HUES6 (cell line): ENCODE results near the gene SLAMF1.

ENCODE experiments used
- H3K27ac ChIP-seq: 2 replicates; pipeline ENCODE4 v1.7.0; 2013; ENCODE audit warnings: low read depth, mild to moderate bottlenecking, low read length, inconsistent platforms
- H3K27me3 ChIP-seq: 2 replicates; pipeline ENCODE4 v1.6.1; 2013; ENCODE audit warnings: low read length; ENCODE audit not compliant: control insufficient read depth, insufficient read depth
- H3K36me3 ChIP-seq: 2 replicates; pipeline ENCODE4 v1.6.1; 2013; ENCODE audit warnings: low read length; ENCODE audit not compliant: control insufficient read depth, insufficient read depth
- H3K4me1 ChIP-seq: 2 replicates; pipeline ENCODE4 v1.6.1; 2013; ENCODE audit warnings: low read length; ENCODE audit not compliant: control insufficient read depth, insufficient read depth
- H3K4me3 ChIP-seq: 2 replicates; pipeline ENCODE4 v1.5.1; 2013; ENCODE audit warnings: low read depth, low read length
- H3K9ac ChIP-seq: one replicate; pipeline ENCODE4 v1.6.1; 2013; ENCODE audit warnings: mild to moderate bottlenecking, low read length
- H3K9me3 ChIP-seq: 2 replicates; pipeline ENCODE4 v1.6.1; 2013; ENCODE audit warnings: low read depth, low read length; ENCODE audit not compliant: control insufficient read depth, insufficient read depth

The SLAMF1 gene

DNA sequence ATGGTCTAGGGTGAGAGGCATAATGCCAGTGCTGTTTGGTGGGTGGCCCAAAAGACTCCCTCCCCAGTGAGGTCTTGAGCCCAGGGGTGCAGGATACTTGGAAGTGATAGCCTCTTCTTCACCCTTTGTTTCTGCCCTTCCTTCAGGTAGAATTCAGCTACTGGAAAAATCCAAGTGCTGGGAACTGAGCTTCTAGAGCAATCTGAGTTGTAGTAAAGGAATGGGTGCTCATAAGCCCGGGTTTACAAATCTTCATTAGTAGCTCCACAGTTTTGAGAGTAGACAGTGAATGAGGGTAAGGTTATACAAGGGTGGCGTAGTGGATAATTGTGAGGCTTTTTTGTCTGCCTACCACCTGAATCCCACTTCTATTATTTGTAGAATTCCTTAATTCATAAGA lies 38.3 kb downstream of the SLAMF1 start:
- no peak overlapping the region for H3K9ac ChIP-seq
- H3K36me3 ChIP-seq, result no peaks in the 10 kb centered on the region
- no peak overlapping the region for H3K27ac ChIP-seq
- no peak overlapping the region for H3K4me3 ChIP-seq
- H3K4me1 ChIP-seq, result peaks cover 17% of the 10 kb centered on the region; the same call in 1 of the 2 replicates
- H3K27me3 ChIP-seq, result no peaks in the 10 kb centered on the region
- peaks cover 7% of the 10 kb centered on the region; the same call in 1 of the 2 replicates for H3K9me3 ChIP-seq

DNA sequence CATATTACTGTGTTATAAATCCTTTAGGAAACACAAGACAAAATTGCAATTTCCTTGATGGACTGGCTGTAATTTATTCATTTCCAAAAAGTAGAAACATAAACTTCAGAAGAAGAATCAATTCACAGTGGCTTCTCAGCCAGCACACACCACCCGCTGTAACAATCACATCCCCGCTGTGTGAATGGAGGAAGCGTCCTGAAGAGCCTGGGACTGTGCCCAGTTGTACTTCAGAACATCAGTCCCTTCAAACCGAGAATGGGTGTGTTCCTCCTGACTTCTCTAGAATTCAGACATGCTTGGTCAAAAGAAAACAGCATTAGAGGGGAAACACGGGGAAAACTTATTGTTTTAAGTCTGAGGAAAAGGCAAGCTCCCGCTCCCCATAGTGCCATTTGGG lies 38.8 kb downstream of the SLAMF1 start:
- Histone ChIP-seq H3K9me3 (peaks cover 7% of the 10 kb centered on the region; the same call in 1 of the 2 replicates), H3K27ac (no peak overlapping the region), H3K9ac (no peak overlapping the region), H3K4me3 (no peak overlapping the region), H3K27me3 (no peaks in the 10 kb centered on the region), H3K4me1 (peaks cover 17% of the 10 kb centered on the region; the same call in 1 of the 2 replicates), H3K36me3 (no peaks in the 10 kb centered on the region)

DNA sequence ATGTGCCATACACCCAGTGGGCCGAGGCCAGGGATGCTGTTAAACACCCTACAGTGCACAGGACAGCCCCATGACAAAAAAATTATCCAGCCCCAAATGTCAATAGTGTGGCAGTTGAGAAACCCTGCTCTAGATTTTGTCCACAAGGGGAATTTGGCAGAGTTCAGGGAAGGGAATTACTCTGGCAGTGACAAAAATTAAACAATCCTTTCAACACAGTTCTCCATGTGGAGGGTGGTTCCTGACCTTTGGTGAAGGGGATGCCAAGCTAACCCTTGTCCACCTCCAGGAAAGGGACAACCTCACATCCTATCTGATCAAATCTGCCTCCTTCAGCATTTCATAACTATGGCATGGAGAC lies 39.2 kb downstream of the SLAMF1 start:
- Histone ChIP-seq H3K9me3 (peaks cover 7% of the 10 kb centered on the region; the same call in 1 of the 2 replicates), H3K4me1 (peaks cover 17% of the 10 kb centered on the region; the same call in 1 of the 2 replicates), H3K4me3 (no peak overlapping the region), H3K27ac (no peak overlapping the region), H3K9ac (no peak overlapping the region), H3K27me3 (no peaks in the 10 kb centered on the region), H3K36me3 (no peaks in the 10 kb centered on the region)

DNA sequence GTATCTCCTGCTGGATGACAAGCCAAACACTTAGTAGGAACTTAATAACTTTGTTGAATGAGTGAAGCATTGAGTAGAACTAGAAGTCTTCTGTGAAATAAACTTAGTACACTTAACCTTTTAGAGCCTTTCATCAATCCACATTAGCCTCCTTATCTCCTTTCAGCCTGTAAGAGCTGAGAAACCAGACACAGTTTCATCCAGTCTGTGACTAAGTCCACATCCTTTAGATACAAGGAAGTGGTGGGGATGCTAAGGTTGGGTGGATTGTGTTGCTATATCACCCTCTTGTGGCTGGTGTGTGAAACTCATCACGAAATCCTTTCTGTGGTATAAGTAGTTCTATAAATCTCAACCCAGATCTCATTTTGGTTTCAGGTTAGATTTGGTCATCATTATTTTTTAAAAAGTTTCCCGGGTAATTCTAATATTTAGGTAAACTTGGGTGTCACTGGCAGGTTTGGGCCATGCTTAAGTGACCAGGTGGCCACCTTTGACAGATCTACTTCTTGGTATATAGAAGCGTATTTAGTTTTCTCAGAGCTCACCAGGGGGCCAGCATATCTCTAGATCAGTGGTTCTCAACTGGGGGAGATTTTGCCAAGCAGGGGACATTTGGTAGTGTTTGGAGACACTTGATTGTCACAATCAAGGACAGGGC lies 39.7 kb downstream of the SLAMF1 start:
- no peaks in the 10 kb centered on the region for H3K36me3 ChIP-seq
- H3K9me3 ChIP-seq, result peaks cover 8% of the 10 kb centered on the region; the same call in 1 of the 2 replicates
- no peak overlapping the region for H3K9ac ChIP-seq
- H3K27me3 ChIP-seq, result no peaks in the 10 kb centered on the region
- H3K4me3 ChIP-seq, result no peak overlapping the region
- no peak overlapping the region for H3K27ac ChIP-seq
- H3K4me1 ChIP-seq, result peaks cover 17% of the 10 kb centered on the region; the same call in 1 of the 2 replicates

DNA sequence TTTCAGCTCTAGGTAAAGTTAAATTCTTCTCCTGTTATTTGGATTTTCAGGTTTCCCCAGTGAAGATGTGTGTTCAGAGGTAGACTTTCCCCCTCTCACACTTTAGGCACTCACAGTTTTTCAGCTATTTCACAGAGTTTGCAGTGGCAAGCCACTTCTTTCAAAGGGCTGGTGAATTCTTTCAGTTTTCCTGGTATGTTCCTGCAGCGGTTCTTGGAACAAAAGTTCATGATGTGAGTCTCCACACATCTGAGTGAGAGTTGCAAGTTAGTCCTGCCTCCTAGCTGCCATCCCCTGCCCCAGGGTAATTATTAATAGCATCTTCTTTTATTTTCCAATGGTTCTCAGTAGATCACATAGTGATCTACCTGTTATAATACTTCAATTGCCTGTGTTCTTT lies 40.2 kb downstream of the SLAMF1 start:
- H3K4me1 ChIP-seq, result peaks cover 17% of the 10 kb centered on the region; the same call in 1 of the 2 replicates
- H3K27me3 ChIP-seq, result no peaks in the 10 kb centered on the region
- H3K9ac ChIP-seq, result no peak overlapping the region
- H3K9me3 ChIP-seq, result peaks cover 14% of the 10 kb centered on the region; the same call in 1 of the 2 replicates
- peak overlapping the region; percentile 68; the same call in 1 of the 2 replicates for H3K27ac ChIP-seq
- H3K36me3 ChIP-seq, result no peaks in the 10 kb centered on the region
- no peak overlapping the region for H3K4me3 ChIP-seq

DNA sequence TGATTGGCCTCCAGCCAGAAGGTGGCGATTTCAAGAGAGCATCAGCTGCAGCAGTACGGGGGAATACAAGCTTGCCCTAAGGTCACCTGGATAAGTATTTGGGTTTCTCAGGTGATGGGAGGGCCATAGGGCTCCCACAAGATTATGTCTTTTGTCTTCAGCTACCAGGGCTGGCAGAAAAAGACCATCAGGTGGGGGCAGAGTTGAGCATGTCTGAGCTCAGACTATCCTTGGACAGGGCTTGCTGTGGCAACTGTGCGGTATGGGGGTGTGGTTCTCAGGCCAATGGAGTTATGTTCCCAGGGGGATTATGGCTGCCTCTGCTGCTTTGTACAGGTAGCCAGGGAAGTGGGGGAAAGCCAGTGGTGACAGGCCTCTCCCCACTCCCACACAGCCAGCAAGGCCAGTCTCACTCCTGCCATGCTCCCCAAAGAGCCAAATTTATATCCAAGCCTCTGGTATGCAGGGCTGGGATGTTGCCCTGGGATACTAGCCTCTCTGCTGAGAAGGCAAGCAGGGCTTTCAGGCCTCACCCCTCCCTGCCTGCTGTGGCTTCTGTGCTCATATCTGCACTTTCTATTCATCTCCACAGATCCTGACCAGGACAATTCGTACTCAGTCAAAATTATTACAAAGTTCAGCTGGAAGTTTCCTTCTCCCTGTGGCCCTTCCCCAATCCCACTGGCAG lies 40.9 kb downstream of the SLAMF1 start:
- no peaks in the 10 kb centered on the region for H3K27me3 ChIP-seq
- H3K9me3 ChIP-seq, result peaks cover 20% of the 10 kb centered on the region; the same call in 1 of the 2 replicates
- H3K4me1 ChIP-seq, result peaks cover 16% of the 10 kb centered on the region; the same call in 1 of the 2 replicates
- no peak overlapping the region for H3K9ac ChIP-seq
- no peak overlapping the region for H3K4me3 ChIP-seq
- no peaks in the 10 kb centered on the region for H3K36me3 ChIP-seq
- H3K27ac ChIP-seq, result peak overlapping the region; percentile 68; the same call in 1 of the 2 replicates

DNA sequence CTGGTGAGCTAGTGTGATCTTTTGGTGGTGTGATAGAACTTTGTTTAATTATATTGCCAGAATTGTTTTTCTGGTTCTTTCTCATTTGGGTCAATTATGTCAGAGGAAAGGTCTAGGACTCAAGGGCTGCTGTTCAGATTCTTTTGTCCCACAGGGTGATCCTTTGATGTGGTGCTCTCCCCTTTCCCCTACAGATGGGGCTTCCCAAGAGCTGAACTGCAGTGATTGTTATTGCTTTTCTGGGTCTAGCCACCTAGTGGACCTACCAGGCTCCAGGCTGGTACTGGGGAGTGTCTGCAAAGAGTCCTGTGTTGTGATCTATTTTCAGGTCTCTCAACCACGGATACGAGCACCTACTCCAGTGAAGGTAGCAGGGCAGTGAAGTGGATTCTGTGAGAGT lies 41.6 kb downstream of the SLAMF1 start:
- Histone ChIP-seq H3K4me3 (no peak overlapping the region), H3K27me3 (no peaks in the 10 kb centered on the region), H3K36me3 (no peaks in the 10 kb centered on the region), H3K27ac (no peak overlapping the region), H3K9me3 (peaks cover 28% of the 10 kb centered on the region), H3K9ac (no peak overlapping the region), H3K4me1 (peaks cover 9% of the 10 kb centered on the region; the same call in 1 of the 2 replicates)

DNA sequence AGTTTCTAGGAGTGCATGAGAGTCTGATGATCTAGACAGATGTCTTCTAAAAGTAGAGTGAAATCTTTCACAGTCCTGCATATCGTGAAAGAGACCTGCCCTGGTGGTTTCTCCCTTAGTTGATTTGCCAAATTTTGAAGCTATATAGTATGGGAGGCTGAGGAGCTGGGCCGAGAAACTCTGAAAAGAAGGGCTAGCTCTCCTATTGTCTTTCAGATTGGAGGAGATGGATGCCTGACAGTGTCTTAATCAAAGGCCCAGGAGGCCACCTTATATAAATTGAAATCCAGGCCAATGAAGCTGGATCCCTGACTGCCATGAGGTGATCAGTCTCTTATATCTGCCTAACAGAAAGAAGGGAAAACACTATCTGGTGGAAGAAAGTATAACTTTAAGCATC lies 49.1 kb downstream of the SLAMF1 start:
- no peak overlapping the region for H3K4me3 ChIP-seq
- peaks cover 29% of the 10 kb centered on the region for H3K9me3 ChIP-seq
- no peaks in the 10 kb centered on the region for H3K27me3 ChIP-seq
- H3K36me3 ChIP-seq, result no peaks in the 10 kb centered on the region
- no peak overlapping the region for H3K27ac ChIP-seq
- H3K9ac ChIP-seq, result no peak overlapping the region
- no peaks in the 10 kb centered on the region for H3K4me1 ChIP-seq

DNA sequence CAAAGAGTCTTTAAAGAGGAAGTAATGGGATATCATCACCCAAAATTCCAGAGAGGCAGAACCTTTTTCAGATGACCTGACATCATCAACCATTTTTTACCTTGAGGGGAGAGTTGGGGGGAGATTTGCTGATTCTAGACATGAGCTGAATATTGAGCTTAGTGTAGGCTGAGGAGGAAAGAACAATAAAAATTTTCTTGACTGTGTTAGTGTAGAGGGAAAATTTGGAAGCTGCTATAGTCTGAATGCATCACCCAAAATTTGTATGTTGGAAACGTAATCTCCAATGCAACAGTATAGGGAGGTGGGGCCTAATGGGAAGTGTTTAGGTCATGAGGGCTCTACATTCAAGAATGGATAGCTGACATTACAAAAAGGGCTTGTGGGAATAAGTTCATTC lies 49.8 kb downstream of the SLAMF1 start:
- Histone ChIP-seq H3K9ac (no peak overlapping the region), H3K4me3 (no peak overlapping the region), H3K27me3 (no peaks in the 10 kb centered on the region), H3K9me3 (peaks cover 26% of the 10 kb centered on the region), H3K27ac (no peak overlapping the region), H3K4me1 (no peaks in the 10 kb centered on the region), H3K36me3 (no peaks in the 10 kb centered on the region)

DNA sequence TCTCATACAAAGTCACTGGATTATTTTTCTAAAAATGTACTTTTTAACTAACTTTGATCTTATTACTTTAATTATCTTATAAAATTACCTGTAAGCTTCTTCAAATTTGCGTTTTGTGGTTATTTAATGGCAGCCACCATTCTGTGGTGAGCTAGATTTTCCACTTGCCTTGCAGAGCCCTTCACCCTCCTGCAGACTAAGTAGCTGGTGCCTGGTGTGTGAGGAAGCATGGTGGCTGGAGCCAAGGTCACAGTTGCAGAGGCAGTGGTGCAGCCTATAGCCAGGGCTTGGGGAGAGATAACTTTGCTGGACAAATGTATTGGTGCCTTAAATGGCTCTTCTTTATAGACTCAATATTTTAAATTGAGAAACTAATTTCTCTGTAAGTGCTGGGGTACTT lies 56.4 kb downstream of the SLAMF1 start:
- Histone ChIP-seq H3K4me1 (no peaks in the 10 kb centered on the region), H3K36me3 (no peaks in the 10 kb centered on the region), H3K27ac (no peak overlapping the region), H3K27me3 (no peaks in the 10 kb centered on the region), H3K4me3 (no peak overlapping the region), H3K9me3 (no peaks in the 10 kb centered on the region), H3K9ac (no peak overlapping the region)

DNA sequence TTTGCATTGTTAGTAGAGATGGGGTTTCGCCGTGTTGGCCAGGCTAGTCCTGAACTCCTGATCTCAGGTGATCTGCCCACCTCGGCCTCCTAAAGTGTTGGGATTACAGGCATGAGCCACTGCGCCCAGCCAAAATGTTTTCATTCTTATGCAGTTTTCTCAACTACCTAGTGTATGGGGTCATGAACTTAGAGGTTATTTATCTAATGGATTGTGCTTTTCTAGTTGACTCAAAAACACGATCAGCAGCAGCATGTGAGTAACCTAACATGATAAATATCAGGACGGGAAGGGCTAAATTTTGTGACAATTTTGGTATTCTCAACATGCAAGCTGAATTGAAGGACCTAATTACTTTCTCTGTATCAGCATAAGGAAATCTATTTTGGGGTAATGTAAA lies 58.4 kb downstream of the SLAMF1 start:
- Histone ChIP-seq H3K9ac (no peak overlapping the region), H3K27me3 (no peaks in the 10 kb centered on the region), H3K36me3 (no peaks in the 10 kb centered on the region), H3K27ac (no peak overlapping the region), H3K4me3 (no peak overlapping the region), H3K4me1 (no peaks in the 10 kb centered on the region), H3K9me3 (no peaks in the 10 kb centered on the region)
